Measurements from ENCODE around the gene ANO9.
A peak's percentile ranks its signal among the peaks of the same experiment; 100 is the strongest.
"Not testable (repeated sequence)": the region's sequence is repeated elsewhere in the genome, so short reads cannot be mapped to it uniquely, and the experiment has no call there.

Gene ANO9

DNA sequence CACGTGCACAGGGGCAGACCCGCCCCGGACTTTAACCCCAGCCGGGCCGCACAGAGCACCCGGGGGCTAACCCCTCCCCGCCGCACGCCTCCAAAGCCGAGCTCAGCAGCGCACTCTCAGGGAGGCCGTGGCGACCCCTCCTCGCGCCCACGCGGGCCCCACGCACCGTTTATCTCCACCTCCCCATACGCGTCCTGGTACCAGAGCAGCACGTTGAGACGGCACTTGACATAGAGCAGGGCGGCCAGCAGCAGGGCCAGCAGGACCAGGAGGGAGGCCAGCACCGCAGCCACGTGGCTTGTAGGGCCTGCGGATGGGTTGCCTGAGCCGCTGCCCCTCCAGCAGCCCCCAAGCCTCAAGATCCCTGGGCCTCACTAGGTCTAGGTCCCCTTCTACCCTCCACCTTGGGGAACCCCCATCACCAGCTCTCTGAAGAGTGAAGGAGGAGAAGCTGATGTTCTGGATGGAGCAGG lies 34.1 kb downstream of the ANO9 start:
- FAIRE-seq (no peak), DNase-seq (ENCODE audit: insufficient read length, low spot score) (no peak)
- TF ChIP-seq POLR2A (IDR thresholded peaks at IDR 0.05; ENCODE audit: low read depth, low read length), result no peak

DNA sequence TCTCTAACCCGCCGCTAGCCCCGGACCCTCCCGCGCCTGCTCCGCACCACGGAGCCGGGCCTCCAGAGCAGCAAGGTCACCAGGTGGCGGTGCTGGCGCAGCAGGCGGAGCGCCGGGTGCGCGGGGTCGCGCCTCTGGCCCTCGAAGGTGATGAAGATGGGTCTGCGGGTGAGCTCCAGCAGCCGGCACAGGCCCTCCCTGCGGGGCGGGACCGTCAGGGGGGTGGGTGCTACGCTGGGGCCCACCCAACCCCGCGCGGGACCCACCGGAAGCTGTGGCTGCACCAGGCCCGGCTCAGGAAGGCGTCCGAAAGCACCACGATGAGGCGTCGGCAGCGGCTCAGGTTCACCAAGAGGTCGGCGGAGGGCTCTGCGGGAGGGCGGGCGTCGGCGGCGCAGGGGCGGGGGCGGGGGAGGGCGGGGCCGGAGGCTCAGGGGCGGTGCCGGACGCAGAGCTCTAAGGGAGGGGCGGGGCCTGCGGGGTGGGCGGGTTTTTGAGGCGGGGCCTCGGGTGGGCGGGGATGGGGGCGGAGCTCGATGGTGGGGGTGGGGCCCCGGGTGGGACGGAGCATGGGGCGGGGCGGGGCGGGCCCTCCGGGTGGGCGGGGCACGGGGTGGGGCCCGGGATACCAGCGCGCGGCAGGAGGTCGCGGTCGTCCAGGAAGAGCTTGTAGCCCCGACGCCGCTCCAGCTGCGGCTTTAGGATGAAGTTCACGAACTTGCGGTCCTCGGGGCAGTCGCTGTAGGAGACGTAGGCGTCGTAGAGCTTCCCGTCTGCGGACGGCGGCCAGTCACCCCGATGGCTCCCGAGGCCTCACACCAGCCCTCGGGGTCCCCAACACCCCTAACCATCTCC lies 34.8 kb downstream of the ANO9 start:
- TF ChIP-seq POLR2A (IDR thresholded peaks at IDR 0.05; ENCODE audit: low read depth, low read length), result no peak
- DNase-seq (ENCODE audit: insufficient read length, low spot score), result no peak
- no peak for FAIRE-seq

DNA sequence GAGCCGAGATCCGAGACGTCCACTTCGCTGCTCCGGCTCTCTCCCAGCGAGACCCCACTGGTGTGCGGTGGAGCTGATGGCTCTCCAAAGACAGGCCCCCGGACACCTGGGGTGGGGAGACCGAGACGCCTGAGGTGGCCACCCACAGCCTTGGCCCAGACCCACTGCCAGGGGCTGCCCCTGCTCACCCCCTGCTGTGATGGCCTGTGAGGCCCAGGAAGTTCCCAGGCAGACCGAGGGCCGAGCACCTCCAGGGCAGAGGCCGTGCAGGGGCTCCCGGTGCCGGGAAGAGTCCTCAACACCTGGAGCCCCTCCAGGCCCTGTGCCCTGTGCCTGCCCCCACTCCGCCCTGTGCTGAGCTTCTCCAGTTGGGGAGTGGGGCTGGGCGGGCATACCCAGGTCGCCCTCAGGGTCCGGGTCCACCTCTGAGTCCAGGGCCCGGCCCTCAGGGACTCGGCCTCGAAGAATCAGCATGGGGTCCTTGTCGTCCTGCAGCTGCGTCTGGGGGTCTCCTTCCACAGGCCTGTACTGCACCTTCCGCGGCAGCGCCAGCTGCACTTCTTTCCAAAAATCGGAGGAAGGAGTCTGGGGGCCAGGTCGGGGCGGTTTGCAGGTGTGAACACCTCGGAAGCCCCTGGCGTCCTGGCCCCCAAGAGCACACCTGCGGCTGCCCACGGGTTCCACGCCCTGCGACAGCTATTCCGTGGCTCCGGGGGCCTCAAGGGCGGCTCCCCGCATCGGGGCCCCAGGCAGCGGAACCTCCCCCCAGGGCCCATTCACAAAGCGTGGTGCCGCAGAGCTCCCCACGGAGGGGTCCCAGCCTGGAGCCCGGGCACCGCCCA lies 35.6 kb downstream of the ANO9 start:
- FAIRE-seq (no peak), DNase-seq (ENCODE audit: insufficient read length, low spot score) (no peak)
- no peak for TF ChIP-seq POLR2A (IDR thresholded peaks at IDR 0.05; ENCODE audit: low read depth, low read length)

DNA sequence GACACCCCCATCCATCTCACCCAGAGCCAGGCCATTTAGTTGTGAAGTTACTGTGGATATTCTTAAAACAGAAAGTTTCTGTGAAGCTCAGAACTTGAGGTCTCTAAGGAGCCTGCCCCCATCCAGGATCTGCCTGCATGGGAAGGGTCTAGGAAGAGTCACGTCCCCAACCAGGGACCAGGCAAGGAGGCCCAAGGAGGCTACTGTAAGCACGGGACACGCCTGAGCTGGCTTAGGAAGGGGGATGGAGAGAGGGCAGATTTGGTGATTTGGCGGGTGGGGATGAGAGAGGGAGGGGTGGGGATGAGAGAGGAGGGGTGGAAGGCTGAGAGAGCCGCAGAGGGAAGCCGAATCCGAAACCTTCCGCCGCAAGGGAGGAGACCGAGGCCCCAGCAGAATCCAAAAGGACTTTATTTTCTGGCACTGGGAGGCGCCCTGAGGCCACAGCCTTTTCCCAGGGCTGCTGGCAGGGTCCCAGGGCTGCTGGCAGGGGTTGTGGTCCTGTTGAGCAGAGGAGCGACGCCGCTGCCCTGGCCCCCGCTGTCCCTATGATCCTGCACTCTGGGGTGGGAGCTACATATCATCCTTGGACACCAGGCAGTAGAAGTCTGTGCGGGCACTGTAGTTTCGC lies 36.4 kb downstream of the ANO9 start:
- DNase-seq (ENCODE audit: insufficient read length, low spot score) (no peak), FAIRE-seq (no peak)
- TF ChIP-seq POLR2A (IDR thresholded peaks at IDR 0.05; ENCODE audit: low read depth, low read length), result no peak

GRCh38 chr11:404551-405264 lies 37.1 kb downstream of the ANO9 start:
- no peak for TF ChIP-seq POLR2A (IDR thresholded peaks at IDR 0.05; ENCODE audit: low read depth, low read length)
- DNase-seq (ENCODE audit: insufficient read length, low spot score), result no peak
- no peak for FAIRE-seq

- FAIRE-seq, result no peak
- no peak for TF ChIP-seq POLR2A (IDR thresholded peaks at IDR 0.05; ENCODE audit: low read depth, low read length)
- no peak for DNase-seq (ENCODE audit: insufficient read length, low spot score)
Observed at GRCh38 chr11:403761-404431, 37.9 kb downstream of the ANO9 start.

DNA sequence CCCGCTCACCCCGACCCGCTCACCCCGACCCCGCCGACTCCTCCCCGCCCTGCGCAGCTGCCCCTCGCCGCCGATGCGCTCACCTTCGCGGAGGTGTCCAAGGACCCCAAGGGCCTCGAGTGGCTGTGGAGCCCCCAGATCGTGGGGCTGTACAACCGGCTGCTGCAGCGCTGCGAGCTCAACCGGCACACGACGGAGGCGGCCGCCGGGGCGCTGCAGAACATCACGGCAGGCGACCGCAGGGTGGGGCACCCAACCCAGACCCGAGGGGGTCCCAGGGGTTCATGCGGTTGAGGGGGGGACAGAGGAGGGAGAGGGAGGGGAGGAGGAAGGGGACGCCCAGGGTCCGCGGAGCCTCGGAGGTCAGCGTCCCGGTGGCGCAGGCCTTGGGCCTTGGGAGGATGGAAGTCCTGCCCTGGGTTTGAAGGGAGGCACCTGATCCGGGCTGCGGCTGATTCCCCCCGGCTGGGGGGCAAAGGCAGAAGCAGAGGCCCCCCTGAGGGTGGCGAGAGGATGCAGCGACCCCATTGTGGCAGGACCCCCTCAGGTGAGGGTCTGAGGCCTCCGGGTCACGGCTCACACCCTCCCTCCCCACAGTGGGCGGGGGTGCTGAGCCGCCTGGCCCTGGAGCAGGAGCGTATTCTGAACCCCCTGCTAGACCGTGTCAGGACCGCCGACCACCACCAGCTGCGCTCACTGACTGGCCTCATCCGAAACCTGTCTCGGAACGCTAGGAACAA lies 38.6 kb downstream of the ANO9 start:
- DNase-seq (ENCODE audit: insufficient read length, low spot score) (no peak), FAIRE-seq (no peak)
- TF ChIP-seq POLR2A (IDR thresholded peaks at IDR 0.05; ENCODE audit: low read depth, low read length), result no peak

- FAIRE-seq; DNase-seq (ENCODE audit: insufficient read length, low spot score): not testable (repeated sequence)
Observed at GRCh38 chr11:401196-401595, 40.6 kb downstream of the ANO9 start.

DNA sequence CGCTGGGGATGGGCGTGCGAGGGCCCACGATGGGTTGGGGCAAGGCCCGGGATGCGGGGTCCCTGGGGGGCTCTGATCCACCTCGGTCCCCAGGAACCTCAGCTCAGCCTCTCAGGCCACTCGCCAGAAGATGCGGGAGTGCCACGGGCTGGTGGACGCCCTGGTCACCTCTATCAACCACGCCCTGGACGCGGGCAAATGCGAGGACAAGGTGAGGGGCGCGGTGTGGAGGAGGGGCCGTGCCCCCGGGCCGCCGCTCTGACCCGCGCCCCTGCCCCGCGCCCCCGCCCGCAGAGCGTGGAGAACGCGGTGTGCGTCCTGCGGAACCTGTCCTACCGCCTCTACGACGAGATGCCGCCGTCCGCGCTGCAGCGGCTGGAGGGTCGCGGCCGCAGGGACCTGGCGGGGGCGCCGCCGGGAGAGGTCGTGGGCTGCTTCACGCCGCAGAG lies 41.5 kb downstream of the ANO9 start:
- DNase-seq (ENCODE audit: insufficient read length, low spot score), result no peak
- TF ChIP-seq POLR2A (IDR thresholded peaks at IDR 0.05; ENCODE audit: low read depth, low read length), result no peak
- no peak for FAIRE-seq

GRCh38 chr11:399731-400211 lies 42.0 kb downstream of the ANO9 start:
- no peak for TF ChIP-seq POLR2A (IDR thresholded peaks at IDR 0.05; ENCODE audit: low read depth, low read length)
- FAIRE-seq, result no peak
- no peak for DNase-seq (ENCODE audit: insufficient read length, low spot score)

DNA sequence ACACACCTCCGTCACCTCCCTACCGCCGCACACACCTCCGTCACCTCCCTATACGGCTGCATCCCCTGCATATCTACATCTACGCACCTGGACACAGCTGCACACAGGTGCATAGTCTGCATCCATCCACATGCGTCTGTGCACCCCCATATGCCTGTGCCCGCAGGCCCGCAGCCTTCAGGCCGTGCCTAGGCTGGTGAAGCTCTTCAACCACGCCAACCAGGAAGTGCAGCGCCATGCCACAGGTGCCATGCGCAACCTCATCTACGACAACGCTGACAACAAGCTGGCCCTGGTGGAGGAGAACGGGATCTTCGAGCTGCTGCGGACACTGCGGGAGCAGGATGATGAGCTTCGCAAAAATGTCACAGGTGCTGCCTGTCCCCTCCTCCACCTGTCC lies 43.0 kb downstream of the ANO9 start:
- no peak for FAIRE-seq
- DNase-seq (ENCODE audit: insufficient read length, low spot score), result peak; percentile 70
- no peak for TF ChIP-seq POLR2A (IDR thresholded peaks at IDR 0.05; ENCODE audit: low read depth, low read length)

- FAIRE-seq, result no peak
- TF ChIP-seq POLR2A (IDR thresholded peaks at IDR 0.05; ENCODE audit: low read depth, low read length), result no peak
- no peak for DNase-seq (ENCODE audit: insufficient read length, low spot score)
Observed at GRCh38 chr11:396948-397548, 44.8 kb downstream of the ANO9 start.
